Testis (tissue), 5 donors: ENCODE results near the gene C5orf52. TPM values are rescaled to one million over a fixed set of nuclear protein-coding genes. Genes with fewer than 3 reads are reported as not detected.

Experiments used
- DNase-seq: peaks from one replicate; pipeline ENCODE4 v3.0.0-alpha.2; 2019
- H3K27ac ChIP-seq, 2 donors: fragments of 200-600 bp; sonication (generic); one replicate each; pipeline ENCODE4 v1.5.1; 2019
- H3K27me3 ChIP-seq: fragments of 200-600 bp; sonication (generic); one replicate; pipeline ENCODE4 v1.5.1; 2019
- H3K36me3 ChIP-seq: fragments of 200-600 bp; sonication (generic); one replicate; pipeline ENCODE4 v1.5.1; 2017; ENCODE audit warnings: low read depth; ENCODE audit errors: missing control alignments
- H3K4me1 ChIP-seq: fragments of 200-600 bp; sonication (generic); one replicate; pipeline ENCODE4 v1.5.1; 2019
- H3K4me3 ChIP-seq, 2 donors: fragments of 200-600 bp; sonication (generic); one replicate each; pipeline ENCODE4 v1.5.1; 2017 to 2019
- H3K9me3 ChIP-seq: fragments of 200-600 bp; sonication (generic); one replicate; pipeline ENCODE4 v1.5.1; 2017
- CTCF ChIP-seq, 3 experiments: fragments of 450-650 bp in 2 of 3; fragments of 200-600 bp in 1 of 3; sonication (generic) in 1 of 3; IDR thresholded peaks; one replicate each; pipeline ENCODE4 v1.5.1; 2016 to 2019; ENCODE audit warnings: antibody characterized with exemption in 3 of 3, mild to moderate bottlenecking in 2 of 3, moderate library complexity in 1 of 3
- POLR2A ChIP-seq: fragments of 450-650 bp; IDR thresholded peaks from one replicate; pipeline ENCODE4 v1.6.1; 2017; ENCODE audit warnings: antibody characterized with exemption, mild to moderate bottlenecking, moderate library complexity
- WGBS, 2 donors: methylation state at CpG; one replicate each; pipeline ENCODE4 v1.1.5; 2018; 5-methylcytosine and 5-hydroxymethylcytosine counted together
- intact Hi-C: fragments of 100-400 bp; cut with DNase I; formaldehyde crosslinking; loops from one replicate; pipeline ENCODE4 v1.15.1; 2023; ENCODE audit warnings: low total_unique reads
- long read RNA-seq, 2 donors: transcript quantifications; one replicate each; lab custom pipeline, GENCODE V29; 2026
- polyA plus RNA-seq: library from polyadenylated mRNA; stranded (reverse); fragments of 350-450 nt; fragmentation: Illumina TruSeq; extraction: RNeasy Lipid Tissue Mini Kit (QIAGEN cat#74804); gene quantifications from one replicate; pipeline ENCODE4 v1.2.3, GENCODE V29; 2014; ENCODE audit warnings: low read depth, low replicate concordance; ENCODE audit not compliant: insufficient read depth
- total RNA-seq, 2 donors: library from RNA; depleted of rRNA; stranded (reverse); fragments of >200 nt; gene quantifications; one replicate each; pipeline ENCODE4 v1.2.3, GENCODE V29; 2016

C5orf52 gene
- total RNA-seq (10 to 100 TPM; 13.9 to 62.0 TPM), polyA plus RNA-seq (35.0 TPM)
- long read RNA-seq, donor 1 = 0 reads
- long read RNA-seq, donor 2 = 0 reads

- H3K9me3 ChIP-seq = no peaks in the 10 kb centered on the region
- no peak within 1 kb of the TSS for H3K27ac ChIP-seq
- peaks cover 4% of the 10 kb centered on the region for H3K4me1 ChIP-seq
- peak; percentile 58 for DNase-seq
- H3K27me3 ChIP-seq = no peaks in the 10 kb centered on the region
- TF ChIP-seq POLR2A (no peak), CTCF (IDR thresholded peaks at IDR 0.05) (no peak)
- H3K4me3 ChIP-seq = peak within 1 kb of the TSS; percentile 53 to 65
- no peaks in the 10 kb centered on the region for H3K36me3 ChIP-seq
- WGBS, 2 donors = 4 to 5% methylated on average over 25 to 51 of the region's 59 CpGs
- intact Hi-C loops = no loop called here
These were observed at the start of gene C5orf52 for GRCh38 chr5:157670662-157671591. C5orf52 (plus strand) TSS chr5:157671533; CDS start chr5:157671615, 82 bp downstream.

- no peaks in the 10 kb centered on the region for H3K36me3 ChIP-seq
- H3K27me3 ChIP-seq = no peaks in the 10 kb centered on the region
- no peak for TF ChIP-seq POLR2A
- no peak for TF ChIP-seq CTCF (IDR thresholded peaks at IDR 0.05)
- no peak overlapping the region for H3K27ac ChIP-seq
- no peaks in the 10 kb centered on the region for H3K4me1 ChIP-seq
- 48 to 59% methylated on average over 2 of the region's 2 CpGs for WGBS, 2 donors
- no peaks in the 10 kb centered on the region for H3K9me3 ChIP-seq
- intact Hi-C loops = no loop called here
- H3K4me3 ChIP-seq = no peak overlapping the region
- no peak for DNase-seq
These were observed 47.2 kb upstream of the C5orf52 start for GRCh38 chr5:157624144-157624543.

- intact Hi-C loops = no loop called here
- Histone ChIP-seq H3K27ac (no peak overlapping the region), H3K36me3 (no peaks in the 10 kb centered on the region), H3K4me3 (no peak overlapping the region), H3K27me3 (no peaks in the 10 kb centered on the region), H3K4me1 (no peaks in the 10 kb centered on the region), H3K9me3 (no peaks in the 10 kb centered on the region)
- TF ChIP-seq CTCF (IDR thresholded peaks at IDR 0.05) (no peak), POLR2A (no peak)
- no peak for DNase-seq
- WGBS, 2 donors = 92 to 93% methylated on average over 6 of the region's 6 CpGs
These were observed 44.5 kb upstream of the C5orf52 start for GRCh38 chr5:157626831-157627230.

- Histone ChIP-seq H3K9me3 (no peaks in the 10 kb centered on the region), H3K4me1 (no peaks in the 10 kb centered on the region), H3K4me3 (no peak overlapping the region), H3K27ac (no peak overlapping the region), H3K27me3 (no peaks in the 10 kb centered on the region), H3K36me3 (no peaks in the 10 kb centered on the region)
- 84 to 93% methylated on average over 2 of the region's 2 CpGs for WGBS, 2 donors
- intact Hi-C loops = no loop called here
- DNase-seq = no peak
- no peak for TF ChIP-seq CTCF (IDR thresholded peaks at IDR 0.05)
- no peak for TF ChIP-seq POLR2A
These were observed 41.0 kb upstream of the C5orf52 start for GRCh38 chr5:157630341-157630740.
